ENCODE measurements around the gene GALNTL6.

DNA sequence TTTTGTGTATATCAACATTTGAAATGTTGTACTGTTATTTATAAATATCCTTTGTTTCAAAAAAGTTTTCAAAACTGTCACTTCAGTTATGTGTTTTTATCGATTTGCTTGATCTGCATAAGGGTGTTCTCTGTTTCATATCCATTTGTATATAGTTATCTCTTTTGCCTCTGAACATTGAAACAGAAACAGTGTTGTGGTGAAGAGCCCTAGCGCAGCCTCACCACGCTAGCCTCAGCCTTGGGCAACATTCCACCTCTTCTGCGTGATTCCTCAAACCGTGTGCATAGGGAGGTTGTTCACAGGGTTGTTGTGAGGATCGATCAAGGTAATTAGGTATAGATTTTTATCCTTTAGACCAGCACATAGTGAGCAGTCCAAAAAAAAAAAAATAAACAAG, 1068.4 kb downstream of the GALNTL6 start:
- TF ChIP-seq, protein P1, sequence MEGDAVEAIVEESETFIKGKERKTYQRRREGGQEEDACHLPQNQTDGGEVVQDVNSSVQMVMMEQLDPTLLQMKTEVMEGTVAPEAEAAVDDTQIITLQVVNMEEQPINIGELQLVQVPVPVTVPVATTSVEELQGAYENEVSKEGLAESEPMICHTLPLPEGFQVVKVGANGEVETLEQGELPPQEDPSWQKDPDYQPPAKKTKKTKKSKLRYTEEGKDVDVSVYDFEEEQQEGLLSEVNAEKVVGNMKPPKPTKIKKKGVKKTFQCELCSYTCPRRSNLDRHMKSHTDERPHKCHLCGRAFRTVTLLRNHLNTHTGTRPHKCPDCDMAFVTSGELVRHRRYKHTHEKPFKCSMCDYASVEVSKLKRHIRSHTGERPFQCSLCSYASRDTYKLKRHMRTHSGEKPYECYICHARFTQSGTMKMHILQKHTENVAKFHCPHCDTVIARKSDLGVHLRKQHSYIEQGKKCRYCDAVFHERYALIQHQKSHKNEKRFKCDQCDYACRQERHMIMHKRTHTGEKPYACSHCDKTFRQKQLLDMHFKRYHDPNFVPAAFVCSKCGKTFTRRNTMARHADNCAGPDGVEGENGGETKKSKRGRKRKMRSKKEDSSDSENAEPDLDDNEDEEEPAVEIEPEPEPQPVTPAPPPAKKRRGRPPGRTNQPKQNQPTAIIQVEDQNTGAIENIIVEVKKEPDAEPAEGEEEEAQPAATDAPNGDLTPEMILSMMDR (IDR thresholded peaks at IDR 0.05) = no peak
- no peak for TF ChIP-seq POLR2A (IDR thresholded peaks at IDR 0.05)

Data from Peyer's patch (tissue), 4 donors.